GM21447 (cell line): ENCODE results near the gene ZWILCH.
"Not testable (repeated sequence)": the region's sequence is repeated elsewhere in the genome, so short reads cannot be mapped to it uniquely, and the experiment has no call there.

ENCODE experiments used
- ATAC-seq: cut with Tn5 transposase; IDR thresholded peaks from one replicate; pipeline ENCODE4 v1.9.1; 2021; ENCODE audit not compliant: unreplicated experiment

The ZWILCH gene

GRCh38 chr15:66578286-66578875 lies 73.3 kb downstream of the ZWILCH start:
- no peak for ATAC-seq

GRCh38 chr15:66580643-66581042 lies 75.5 kb downstream of the ZWILCH start:
- ATAC-seq, result no peak

GRCh38 chr15:66581972-66582537 lies 76.9 kb downstream of the ZWILCH start:
- ATAC-seq, result no peak

GRCh38 chr15:66586155-66586976 lies 81.2 kb downstream of the ZWILCH start:
- no peak for ATAC-seq

- no peak for ATAC-seq
Measured at GRCh38 chr15:66587020-66587419, 81.9 kb downstream of the ZWILCH start.

GRCh38 chr15:66587749-66588148 lies 82.6 kb downstream of the ZWILCH start:
- ATAC-seq, result no peak

- no peak for ATAC-seq
Measured at GRCh38 chr15:66588537-66588936, 83.4 kb downstream of the ZWILCH start.

GRCh38 chr15:66588971-66589370 lies 83.8 kb downstream of the ZWILCH start:
- no peak for ATAC-seq

GRCh38 chr15:66589429-66589828 lies 84.3 kb downstream of the ZWILCH start:
- not testable (repeated sequence) for ATAC-seq

- no peak for ATAC-seq
Measured at GRCh38 chr15:66590435-66590834, 85.3 kb downstream of the ZWILCH start.

- no peak for ATAC-seq
Measured at GRCh38 chr15:66591322-66591862, 86.3 kb downstream of the ZWILCH start.

GRCh38 chr15:66592505-66593218 lies 87.5 kb downstream of the ZWILCH start:
- no peak for ATAC-seq

GRCh38 chr15:66593219-66593780 lies 88.2 kb downstream of the ZWILCH start:
- no peak for ATAC-seq

- ATAC-seq, result no peak
Measured at GRCh38 chr15:66594344-66594743, 89.2 kb downstream of the ZWILCH start.

GRCh38 chr15:66594836-66595235 lies 89.7 kb downstream of the ZWILCH start:
- ATAC-seq, result no peak

GRCh38 chr15:66595332-66595731 lies 90.2 kb downstream of the ZWILCH start:
- no peak for ATAC-seq

- no peak for ATAC-seq
Measured at GRCh38 chr15:66595931-66596545, 90.9 kb downstream of the ZWILCH start.

GRCh38 chr15:66598095-66598815 lies 93.1 kb downstream of the ZWILCH start:
- ATAC-seq, result no peak
